HG03196 (cell line): ENCODE measurements around the gene SPATA2L.
"Not testable (repeated sequence)": the region's sequence is repeated elsewhere in the genome, so short reads cannot be mapped to it uniquely, and the experiment has no call there.

ENCODE experiments used
- ATAC-seq: cut with Tn5 transposase; IDR thresholded peaks from one replicate; pipeline ENCODE4 v1.9.1; 2021; ENCODE audit not compliant: unreplicated experiment

SPATA2L gene

DNA sequence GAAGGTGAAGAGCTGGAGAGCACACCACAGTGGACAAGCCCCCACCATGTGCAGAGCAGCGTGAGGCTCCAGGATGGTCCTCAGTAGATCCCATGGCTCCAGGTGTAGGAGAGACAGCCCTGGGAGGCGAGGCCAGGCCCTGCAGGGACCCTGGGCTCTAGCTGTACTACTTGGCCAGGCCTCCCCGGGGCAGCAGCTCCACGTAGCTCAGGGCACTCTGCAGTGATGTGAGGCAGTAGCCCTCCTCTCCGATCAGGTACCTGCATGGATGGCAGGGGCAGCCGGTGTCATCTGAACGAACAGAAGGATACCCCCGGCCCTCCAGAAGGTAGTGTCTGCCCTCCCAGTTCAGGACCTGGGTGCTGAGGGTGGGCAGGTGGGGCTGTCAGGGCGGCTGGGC, 6.2 kb upstream of the SPATA2L start:
- ATAC-seq = no peak

- no peak for ATAC-seq
Observed at GRCh38 chr16:89706518-89707260, 5.2 kb upstream of the SPATA2L start.

- ATAC-seq = no peak
Observed at GRCh38 chr16:89705006-89705405, 3.5 kb upstream of the SPATA2L start.

GRCh38 chr16:89704281-89704680, 2.8 kb upstream of the SPATA2L start:
- ATAC-seq = no peak

DNA sequence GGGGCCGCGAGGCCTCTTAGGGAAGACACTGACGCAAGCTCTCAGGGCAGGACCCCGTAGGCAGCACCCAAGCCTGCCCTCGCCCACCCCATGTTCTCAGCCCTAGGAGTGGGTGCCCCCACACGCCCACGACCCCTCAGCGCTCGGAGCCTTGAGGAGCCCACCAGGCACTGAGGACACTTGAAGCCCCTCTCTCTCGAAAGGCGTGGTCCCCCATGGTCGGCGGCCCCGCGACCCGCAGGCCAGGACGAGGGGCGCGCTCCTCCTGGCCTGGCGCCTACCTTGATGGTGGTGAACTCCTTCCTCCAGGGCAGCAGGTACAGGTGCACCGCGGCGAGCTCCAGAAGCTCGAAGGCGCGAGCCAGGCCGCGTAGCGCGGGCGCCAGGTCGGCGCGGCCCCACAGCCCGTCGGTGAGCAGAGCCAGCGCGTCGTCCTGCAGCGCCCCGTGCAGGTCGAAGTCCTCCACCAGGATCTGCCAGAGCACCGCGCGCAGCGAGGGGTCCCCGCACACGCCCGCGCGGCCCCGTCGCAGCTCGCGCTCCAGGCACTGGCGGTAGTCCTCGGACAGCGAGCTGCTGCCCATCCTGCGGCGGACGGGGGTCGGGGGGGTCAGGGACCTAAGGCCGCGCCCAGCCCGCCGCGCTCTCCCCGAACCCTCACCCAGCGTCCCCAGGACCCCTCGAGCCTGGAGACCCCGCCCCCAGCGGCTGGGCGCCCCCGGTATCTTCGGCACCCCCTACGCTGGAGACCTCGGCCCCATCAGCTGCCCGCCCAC, 668 bp downstream of the SPATA2L start:
- peak; percentile 6 for ATAC-seq

DNA sequence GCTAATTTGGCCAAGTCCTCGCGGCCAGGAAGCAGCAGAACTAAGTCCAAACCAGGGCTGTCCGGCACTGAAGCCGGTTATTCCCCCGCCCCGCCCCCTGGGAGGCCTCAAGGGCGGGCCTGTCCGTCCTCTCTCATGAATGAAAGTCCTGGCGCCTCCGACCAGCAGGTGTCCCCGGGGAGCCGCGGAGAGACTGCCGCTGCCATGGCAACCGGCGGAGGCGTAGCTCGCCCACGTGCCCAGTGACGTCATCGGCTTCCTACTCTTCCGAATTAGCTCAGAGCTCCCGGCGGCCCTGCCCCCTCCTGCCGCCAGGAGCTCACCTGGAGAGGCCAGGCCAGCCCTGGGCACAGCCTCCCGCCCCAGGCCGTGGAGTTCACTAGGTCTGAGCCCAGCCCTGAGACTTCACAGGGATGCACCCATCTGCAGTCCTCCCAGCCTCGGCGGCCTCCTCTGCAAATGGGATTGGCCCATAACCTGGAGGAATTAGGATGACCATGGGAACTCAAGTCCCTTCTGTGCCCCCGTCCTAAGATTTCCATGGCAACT, 1.3 kb downstream of the SPATA2L start:
- peak; percentile 44 for ATAC-seq

DNA sequence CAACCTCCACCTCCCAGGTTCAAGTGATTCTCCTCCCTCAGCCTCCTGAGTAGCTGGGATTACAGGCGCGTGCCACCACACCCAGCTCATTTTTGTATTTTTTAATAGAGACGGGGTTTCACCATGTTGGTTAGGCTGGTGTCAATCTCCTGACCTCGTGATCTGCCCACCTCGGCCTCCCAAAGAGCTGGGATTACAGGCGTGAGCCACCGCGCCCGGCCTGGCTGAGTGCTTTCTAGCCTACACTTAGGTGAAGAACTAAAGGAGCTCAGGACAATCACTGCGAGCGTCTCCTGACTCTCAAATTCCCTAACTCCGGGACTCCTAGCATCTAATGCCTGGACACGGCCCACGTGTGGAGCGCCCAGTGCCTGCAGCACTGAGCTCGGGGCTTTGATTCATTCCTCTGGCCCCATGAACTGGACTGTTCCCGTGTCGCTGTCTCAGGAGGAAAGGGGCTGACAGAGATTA, 1.8 kb downstream of the SPATA2L start:
- ATAC-seq = not testable (repeated sequence)

DNA sequence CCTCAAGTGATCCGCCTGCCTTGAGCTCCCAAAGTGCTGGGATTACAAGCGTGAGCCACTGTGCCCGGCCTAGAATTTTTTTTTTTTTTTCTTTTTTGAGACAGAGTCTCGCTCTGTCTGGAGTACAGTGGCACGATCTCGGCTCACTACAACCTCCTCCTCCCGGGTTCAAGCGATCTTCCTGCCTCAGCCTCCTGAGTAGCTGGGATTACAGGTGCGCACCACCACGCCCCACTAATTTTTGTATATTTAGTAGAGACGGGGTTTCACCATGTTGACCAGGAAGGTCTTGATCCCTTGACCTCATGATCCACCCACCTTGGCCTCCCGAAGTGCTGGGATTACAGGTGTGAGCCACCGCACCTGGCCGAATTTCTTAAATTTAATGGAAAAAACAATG, 2.8 kb downstream of the SPATA2L start:
- ATAC-seq = not testable (repeated sequence)

DNA sequence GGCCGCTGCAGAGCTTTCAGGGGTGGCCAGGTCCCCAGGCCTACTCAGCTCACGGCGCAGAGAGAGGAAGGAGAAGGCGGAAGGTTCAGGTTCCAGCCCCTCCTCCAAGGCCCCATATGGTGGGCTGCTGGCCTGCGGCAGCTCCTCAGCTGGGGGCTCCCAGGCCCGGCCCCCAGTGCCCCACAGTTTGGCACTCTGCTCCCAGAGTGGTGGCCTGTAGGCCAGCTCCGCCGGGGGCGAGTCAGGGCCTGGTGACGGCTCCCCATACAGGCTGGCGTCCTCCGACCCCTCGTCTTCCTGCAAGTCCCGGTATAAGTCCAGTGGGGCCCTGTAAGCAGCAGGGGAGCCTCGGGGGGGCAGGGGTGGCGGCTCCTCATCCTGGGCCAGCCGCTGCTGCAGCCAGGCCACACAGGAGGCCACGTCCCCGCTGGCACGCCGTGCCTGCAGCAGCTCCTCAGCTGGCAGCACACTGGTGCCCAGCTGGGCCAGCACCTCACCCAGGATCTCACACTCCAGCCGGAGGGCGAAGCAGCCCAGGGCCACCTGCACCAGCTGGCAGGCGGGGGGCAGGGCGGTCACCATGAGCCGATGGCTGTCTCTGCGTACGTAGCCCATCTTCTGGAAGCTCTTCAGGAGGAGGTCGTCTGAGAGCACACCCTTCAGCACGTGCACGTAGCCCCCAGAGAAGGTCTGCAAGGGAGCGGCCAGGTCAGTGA, 3.7 kb downstream of the SPATA2L start:
- no peak for ATAC-seq

DNA sequence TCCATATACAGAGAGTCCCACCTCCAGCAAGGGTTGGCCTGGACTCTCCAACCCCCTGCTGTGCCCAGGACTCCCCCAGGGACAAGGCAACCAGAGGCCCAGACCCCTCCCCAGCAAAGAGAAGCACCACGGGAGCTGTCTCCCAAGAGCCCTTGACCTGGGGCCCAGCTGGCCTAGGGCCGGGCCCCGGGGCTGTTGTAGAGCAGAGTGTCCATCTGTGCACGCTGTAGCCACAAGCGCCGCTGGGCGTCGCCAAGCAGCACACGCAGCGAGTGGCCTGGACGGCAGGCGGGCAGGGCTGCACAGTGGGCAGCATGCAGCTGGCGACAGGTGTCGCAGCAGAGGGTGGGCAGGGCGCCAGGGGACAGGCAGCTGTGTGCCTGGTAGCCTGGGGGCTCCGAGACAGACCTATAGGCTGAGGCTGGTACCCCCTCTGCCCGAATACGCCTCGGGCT, 4.3 kb downstream of the SPATA2L start:
- ATAC-seq = no peak

- ATAC-seq = no peak
Observed at GRCh38 chr16:89696670-89697128, 4.8 kb downstream of the SPATA2L start.

DNA sequence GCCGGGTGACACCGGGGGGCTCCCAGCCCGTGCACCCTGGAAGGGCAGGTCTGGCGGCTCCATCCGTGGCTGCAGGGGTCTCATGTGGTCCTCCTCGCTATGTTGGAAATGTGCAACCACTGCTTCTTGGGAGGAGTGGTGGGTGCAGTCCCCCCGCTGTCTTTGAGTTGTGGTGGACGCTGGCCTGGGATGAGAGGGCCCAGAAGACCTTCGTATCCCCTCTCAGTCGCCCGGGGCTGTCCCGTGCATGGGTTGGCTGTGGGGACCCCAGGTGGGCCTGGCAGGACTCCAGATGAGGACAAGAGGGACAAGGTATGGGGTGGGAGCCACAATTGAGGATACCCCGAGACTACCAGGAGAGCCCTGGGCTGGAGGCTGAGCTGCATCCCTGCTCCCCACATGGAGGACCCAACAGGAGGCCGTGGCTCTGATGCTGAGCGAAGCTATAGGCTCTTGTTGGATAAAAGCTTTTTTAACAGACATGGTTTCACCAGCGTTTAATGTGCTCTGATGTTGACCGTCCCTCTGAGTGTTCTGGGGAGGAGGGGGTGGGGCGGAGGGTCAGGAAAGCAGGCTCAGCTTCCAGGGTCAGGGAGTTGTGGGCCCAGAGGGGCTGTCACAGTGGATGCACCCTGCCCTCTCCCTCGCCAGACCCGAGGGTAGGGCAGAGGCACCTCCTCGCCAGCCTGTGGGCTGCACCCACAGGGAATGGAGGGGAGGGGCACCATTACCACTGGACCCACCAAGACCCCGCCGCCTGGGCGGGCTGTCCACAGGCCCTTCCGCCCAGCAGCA, 5.4 kb downstream of the SPATA2L start:
- no peak for ATAC-seq

- no peak for ATAC-seq
Observed at GRCh38 chr16:89695086-89695874, 6.2 kb downstream of the SPATA2L start.

DNA sequence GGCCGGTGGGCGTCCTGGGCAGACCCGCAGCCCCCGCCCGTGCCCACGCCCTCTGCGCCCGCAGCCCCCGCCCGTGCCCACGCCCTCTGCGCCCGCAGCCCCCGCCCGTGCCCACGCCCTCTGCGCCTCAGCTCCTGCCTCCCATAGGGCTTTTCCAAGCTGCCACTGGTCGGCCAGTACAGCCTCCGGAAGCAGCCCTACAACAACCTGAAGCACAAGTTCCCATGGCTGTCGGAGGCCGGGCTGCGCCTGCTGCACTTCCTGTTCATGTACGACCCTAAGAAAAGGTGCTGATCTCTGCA, 6.8 kb downstream of the SPATA2L start:
- ATAC-seq = not testable (repeated sequence)

DNA sequence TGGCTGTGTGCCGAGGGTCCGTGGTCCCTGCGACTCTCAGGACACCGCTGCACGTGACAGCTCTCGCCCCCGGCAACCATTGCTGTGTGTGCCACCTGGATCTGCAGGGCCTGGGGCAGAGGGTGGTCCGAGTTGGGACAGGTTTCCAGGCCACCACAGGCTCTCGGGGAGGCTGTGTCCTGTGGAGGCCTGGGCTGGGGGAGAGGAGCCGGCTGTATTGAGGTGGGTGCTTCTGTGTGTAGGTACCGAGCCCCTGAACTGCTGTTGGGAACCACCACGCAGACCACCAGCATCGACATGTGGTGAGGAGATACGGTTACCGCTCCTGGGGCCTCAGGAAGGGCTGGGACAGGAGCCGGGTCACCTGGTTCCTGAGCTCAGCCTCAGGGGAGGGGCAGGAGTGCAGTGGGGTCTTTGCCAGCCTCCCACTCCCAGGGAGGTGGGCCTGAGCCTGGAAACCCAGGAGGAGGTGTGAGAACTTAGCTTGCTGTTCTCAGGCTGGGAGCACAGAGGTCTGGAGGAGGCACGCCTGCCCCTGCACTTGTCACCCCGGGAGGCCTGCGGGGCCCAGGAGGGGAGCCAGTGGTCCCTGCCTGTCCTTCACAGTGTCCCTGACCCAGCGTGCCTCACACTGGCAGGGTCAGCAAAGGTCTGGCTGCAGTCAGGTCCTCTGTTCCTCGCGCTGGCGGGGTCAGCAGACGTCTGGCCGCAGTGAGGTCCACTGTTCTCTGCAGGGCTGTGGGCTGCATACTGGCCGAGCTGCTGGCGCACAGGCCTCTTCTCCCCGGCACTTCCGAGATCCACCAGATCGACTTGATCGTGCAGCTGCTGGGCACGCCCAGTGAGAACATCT, 7.3 kb downstream of the SPATA2L start:
- no peak for ATAC-seq

DNA sequence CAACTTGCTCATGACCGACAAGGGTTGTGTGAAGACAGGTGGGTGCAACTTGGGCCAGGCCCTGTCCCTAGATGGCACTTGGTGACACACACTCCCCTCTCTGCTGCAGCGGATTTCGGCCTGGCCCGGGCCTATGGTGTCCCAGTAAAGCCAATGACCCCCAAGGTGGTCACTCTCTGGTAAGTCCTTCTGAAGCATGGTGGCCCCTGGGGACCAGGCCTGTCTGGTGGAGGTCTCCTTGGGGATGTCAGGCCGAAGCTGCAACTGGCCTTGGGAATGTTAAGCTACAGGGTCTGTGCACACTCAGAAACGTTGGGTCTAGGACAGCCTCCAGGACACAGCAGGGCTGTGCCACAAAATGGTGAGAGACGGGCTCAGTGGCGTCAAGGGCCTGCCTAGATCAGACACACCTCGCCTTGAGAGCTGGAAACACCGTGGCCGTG, 8.2 kb downstream of the SPATA2L start:
- ATAC-seq = no peak

GRCh38 chr16:89691986-89692569, 9.4 kb downstream of the SPATA2L start:
- ATAC-seq = no peak

GRCh38 chr16:89691231-89691985, 10.1 kb downstream of the SPATA2L start:
- no peak for ATAC-seq
